Activated B cell treated with CpG ODN at 0.5 μM for 24 hours (primary cell): ENCODE measurements around the gene STX16. TPM values are rescaled to one million over a fixed set of nuclear protein-coding genes. Genes with fewer than 3 reads are reported as not detected.
A peak's percentile ranks its signal among the peaks of the same experiment; 100 is the strongest.

Source experiments
- ATAC-seq: fragments of 200-7000 bp; cut with Tn5 transposase; one replicate; pipeline ENCODE4 v1.10.0; 2021; ENCODE audit warnings: low read depth, mild to moderate bottlenecking, moderate library complexity
- CTCF ChIA-PET: fragments of 350-600 bp; sonication (Branson Sonifier 250); formaldehyde crosslinking; loops from one replicate; lab custom pipeline; 2021; ENCODE audit warnings: antibody characterized with exemption; lab: Charles Lee
- POLR2A ChIA-PET: fragments of 350-600 bp; sonication (Branson Sonifier 250); formaldehyde crosslinking; loops from one replicate; lab custom pipeline; 2021; ENCODE audit warnings: antibody characterized with exemption; lab: Charles Lee
- DNase-seq: peaks from one replicate; pipeline ENCODE4 v3.0.0; 2022
- H3K27ac Mint-ChIP-seq: one replicate; pipeline ENCODE4 v1.8.0; 2020; ENCODE audit warnings: mixed read lengths
- H3K27me3 Mint-ChIP-seq: one replicate; pipeline ENCODE4 v1.8.0; 2021; ENCODE audit warnings: mixed read lengths
- H3K36me3 Mint-ChIP-seq: one replicate; pipeline ENCODE4 v1.8.0; 2021; ENCODE audit warnings: low read depth, mixed read lengths
- H3K4me1 Mint-ChIP-seq: one replicate; pipeline ENCODE4 v1.8.0; 2021; ENCODE audit warnings: mixed read lengths
- H3K4me3 Mint-ChIP-seq: one replicate; pipeline ENCODE4 v1.8.0; 2020; ENCODE audit warnings: mild to moderate bottlenecking, mixed read lengths
- H3K9me3 Mint-ChIP-seq: one replicate; pipeline ENCODE4 v1.8.0; 2020; ENCODE audit warnings: mixed read lengths
- CTCF ChIP-seq: fragments of 200-600 bp; IDR thresholded peaks from one replicate; pipeline ENCODE4 v1.8.0; 2022; ENCODE audit warnings: antibody characterized with exemption, mild to moderate bottlenecking
- intact Hi-C: fragments of 100-400 bp; cut with micrococcal nuclease; formaldehyde crosslinking; loops from one replicate; pipeline ENCODE4 v1.15.1; 2024
- total RNA-seq: library from RNA; stranded (reverse); gene quantifications from 2 replicates; pipeline ENCODE4 v1.2.3, GENCODE V29; 2022

Gene STX16
- total RNA-seq, 1 donor from 2014 or later, result 77.4 TPM

- peak overlapping the region; percentile 93 for H3K27ac Mint-ChIP-seq
- DNase-seq (no peak), ATAC-seq (no peak)
- intact Hi-C loops, result loop anchor here (1.0 to 10.0 kb wide), 15 partner anchors 40 to 1290 kb away; partner anchors contain the start of genes ATP5F1E, CTSZ, FAM217B and GNAS
- POLR2A ChIA-PET, result interaction anchor here (0.5 to 3.1 kb wide), 16 partner anchors 14 to 1297 kb away, joined by 3 to 45 read pairs (median 8); partner anchors contain the start of genes ATP5F1E, RAB22A, RBM38 and VAPB
- peaks cover 31% of the 10 kb centered on the region for H3K4me1 Mint-ChIP-seq
- TF ChIP-seq CTCF, result no peak
- peaks cover 25% of the 10 kb centered on the region for H3K36me3 Mint-ChIP-seq
- no peaks in the 10 kb centered on the region for H3K9me3 Mint-ChIP-seq
- H3K4me3 Mint-ChIP-seq, result peak overlapping the region; percentile 97
- CTCF ChIA-PET, result interaction anchor here (0.8 kb wide), 1 partner anchor 415 kb away, joined by 3 read pairs; no protein-coding TSS in a partner anchor
- no peaks in the 10 kb centered on the region for H3K27me3 Mint-ChIP-seq
Observed at GRCh38 chr20:58652606-58653294, 1.7 kb downstream of the STX16 start.

- TF ChIP-seq CTCF, result no peak
- ATAC-seq, result no peak
- H3K4me3 Mint-ChIP-seq, result no peak overlapping the region
- no peak overlapping the region for H3K27ac Mint-ChIP-seq
- peaks cover 30% of the 10 kb centered on the region for H3K4me1 Mint-ChIP-seq
- POLR2A ChIA-PET, result no interaction called here
- H3K27me3 Mint-ChIP-seq, result no peaks in the 10 kb centered on the region
- CTCF ChIA-PET, result no interaction called here
- peaks cover 28% of the 10 kb centered on the region for H3K36me3 Mint-ChIP-seq
- DNase-seq, result no peak
- intact Hi-C loops, result loop anchor here (5.0 to 10.0 kb wide), 5 partner anchors 198 to 1288 kb away; partner anchors contain the start of genes ATP5F1E, CTSZ, FAM217B and GNAS
- H3K9me3 Mint-ChIP-seq, result no peaks in the 10 kb centered on the region
Observed at GRCh38 chr20:58654337-58654736, 3.3 kb downstream of the STX16 start.

GRCh38 chr20:58655328-58656107 is 4.4 kb downstream of the STX16 start:
- DNase-seq (no peak), ATAC-seq (no peak)
- ChIA-PET CTCF (no interaction called here), POLR2A (no interaction called here)
- H3K9me3 Mint-ChIP-seq, result no peaks in the 10 kb centered on the region
- H3K27me3 Mint-ChIP-seq, result no peaks in the 10 kb centered on the region
- intact Hi-C loops, result loop anchor here (10.0 kb wide), 1 partner anchor 349 kb away; the partner anchor contains the start of gene CTSZ
- peaks cover 38% of the 10 kb centered on the region for H3K4me1 Mint-ChIP-seq
- no peak for TF ChIP-seq CTCF
- no peak overlapping the region for H3K27ac Mint-ChIP-seq
- H3K4me3 Mint-ChIP-seq, result no peak overlapping the region
- H3K36me3 Mint-ChIP-seq, result peaks cover 34% of the 10 kb centered on the region

- H3K27ac Mint-ChIP-seq, result no peak overlapping the region
- ATAC-seq, result no peak
- H3K4me3 Mint-ChIP-seq, result no peak overlapping the region
- no peaks in the 10 kb centered on the region for H3K9me3 Mint-ChIP-seq
- CTCF ChIA-PET, result no interaction called here
- H3K4me1 Mint-ChIP-seq, result peaks cover 37% of the 10 kb centered on the region
- TF ChIP-seq CTCF, result no peak
- POLR2A ChIA-PET, result no interaction called here
- intact Hi-C loops, result loop anchor here (10.0 kb wide), 1 partner anchor 348 kb away; the partner anchor contains the start of gene CTSZ
- no peak for DNase-seq
- peaks cover 35% of the 10 kb centered on the region for H3K36me3 Mint-ChIP-seq
- no peaks in the 10 kb centered on the region for H3K27me3 Mint-ChIP-seq
Observed at GRCh38 chr20:58656831-58657230, 5.7 kb downstream of the STX16 start.

- TF ChIP-seq CTCF, result no peak
- DNase-seq (no peak), ATAC-seq (no peak)
- Mint-ChIP-seq H3K27ac (no peak overlapping the region), H3K4me1 (peaks cover 37% of the 10 kb centered on the region), H3K9me3 (no peaks in the 10 kb centered on the region), H3K27me3 (no peaks in the 10 kb centered on the region), H3K4me3 (no peak overlapping the region), H3K36me3 (peaks cover 37% of the 10 kb centered on the region)
- intact Hi-C loops, result loop anchor here (10.0 kb wide), 1 partner anchor 348 kb away; the partner anchor contains the start of gene CTSZ
- ChIA-PET POLR2A (no interaction called here), CTCF (no interaction called here)
Observed at GRCh38 chr20:58657262-58657661, 6.2 kb downstream of the STX16 start.
